GM21576 (cell line): ENCODE data around the gene COL8A2.

Experiments used
- ATAC-seq: cut with Tn5 transposase; IDR thresholded peaks from one replicate; pipeline ENCODE4 v1.9.1; 2021; ENCODE audit warnings: mild to moderate bottlenecking, moderate library complexity; ENCODE audit not compliant: unreplicated experiment

Gene COL8A2

GRCh38 chr1:36157973-36158826, 33.2 kb upstream of the COL8A2 start:
- no peak for ATAC-seq

GRCh38 chr1:36157115-36157903, 32.3 kb upstream of the COL8A2 start:
- ATAC-seq = no peak

GRCh38 chr1:36156329-36157114, 31.5 kb upstream of the COL8A2 start:
- ATAC-seq = peak; percentile 2

GRCh38 chr1:36155408-36156328, 30.6 kb upstream of the COL8A2 start, which contains the start of gene MAP7D1:
MAP7D1 (plus strand) TSS chr1:36156160; CDS start chr1:36156418, 258 bp downstream.
- ATAC-seq = peak; percentile 46

GRCh38 chr1:36154765-36155407, 29.9 kb upstream of the COL8A2 start:
- no peak for ATAC-seq

- ATAC-seq = no peak
Observed at GRCh38 chr1:36154335-36154734, 29.3 kb upstream of the COL8A2 start.

GRCh38 chr1:36153476-36153875, 28.5 kb upstream of the COL8A2 start:
- no peak for ATAC-seq

GRCh38 chr1:36151845-36152203, 26.8 kb upstream of the COL8A2 start:
- no peak for ATAC-seq

- ATAC-seq = no peak
Observed at GRCh38 chr1:36151134-36151844, 26.3 kb upstream of the COL8A2 start.

GRCh38 chr1:36150296-36151133, 25.5 kb upstream of the COL8A2 start:
- peak; percentile 48 for ATAC-seq

GRCh38 chr1:36149973-36150295, 24.9 kb upstream of the COL8A2 start:
- no peak for ATAC-seq

GRCh38 chr1:36149237-36149972, 24.4 kb upstream of the COL8A2 start, which contains the start of gene TRAPPC3:
TRAPPC3 (minus strand) TSS chr1:36149486; CDS start chr1:36149378, 108 bp downstream.
- peak; percentile 85 for ATAC-seq

- no peak for ATAC-seq
Observed at GRCh38 chr1:36148821-36149236, 23.8 kb upstream of the COL8A2 start.

GRCh38 chr1:36144413-36144812, 19.4 kb upstream of the COL8A2 start:
- ATAC-seq = no peak

GRCh38 chr1:36143424-36143823, 18.4 kb upstream of the COL8A2 start:
- no peak for ATAC-seq

GRCh38 chr1:36142121-36142520, 17.1 kb upstream of the COL8A2 start:
- no peak for ATAC-seq

GRCh38 chr1:36139521-36139920, 14.5 kb upstream of the COL8A2 start:
- no peak for ATAC-seq
